Liver (tissue), 9 donors: Measurements from ENCODE around the gene OGFOD3. TPM values are rescaled to one million over a fixed set of nuclear protein-coding genes. Genes with fewer than 3 reads are reported as not detected.

Experiments used
- DNase-seq: peaks from one replicate; pipeline ENCODE4 v3.0.0-alpha.2; 2017; ENCODE audit warnings: low spot score
- H3K27ac ChIP-seq, 2 donors: one replicate each; pipeline ENCODE4 v1.7.0; 2013; ENCODE audit warnings: inconsistent platforms in 2 of 2, low read length in 2 of 2, control low read depth in 1 of 2, low read depth in 1 of 2, mild to moderate bottlenecking in 1 of 2
- H3K27me3 ChIP-seq, 4 donors: one replicate each; pipeline versions ENCODE4 v1.6.1 to v1.7.0; 2013; ENCODE audit warnings: low read length in 3 of 4, inconsistent platforms in 1 of 4, mild to moderate bottlenecking in 1 of 4, moderate library complexity in 1 of 4; ENCODE audit not compliant: control insufficient read depth in 4 of 4, insufficient read depth in 4 of 4
- H3K36me3 ChIP-seq, 4 donors: one replicate each; pipeline versions ENCODE4 v1.6.1 to v1.7.0; 2013; ENCODE audit warnings: low read length in 3 of 4, mild to moderate bottlenecking in 3 of 4, low read depth in 1 of 4, moderate library complexity in 1 of 4; ENCODE audit not compliant: control insufficient read depth in 4 of 4, insufficient read depth in 3 of 4
- H3K4me1 ChIP-seq, 4 donors: one replicate each; pipeline versions ENCODE4 v1.6.1 to v1.7.0; 2013; ENCODE audit warnings: low read length in 3 of 4, mild to moderate bottlenecking in 3 of 4, moderate library complexity in 1 of 4; ENCODE audit not compliant: control insufficient read depth in 4 of 4, insufficient read depth in 4 of 4
- H3K4me3 ChIP-seq, 3 donors: one replicate each; pipeline versions ENCODE4 v1.6.1 to v1.7.0; 2013; ENCODE audit warnings: low read length in 3 of 3, control low read depth in 1 of 3, low read depth in 1 of 3, mild to moderate bottlenecking in 1 of 3
- H3K9ac ChIP-seq, 2 donors: one replicate each; pipeline ENCODE4 v1.7.0; 2013; ENCODE audit warnings: low read length in 2 of 2, mild to moderate bottlenecking in 2 of 2, moderate library complexity in 2 of 2, control low read depth in 1 of 2, low read depth in 1 of 2
- H3K9me3 ChIP-seq, 4 donors: one replicate each; pipeline versions ENCODE4 v1.6.1 to v1.7.0; 2013; ENCODE audit warnings: low read length in 3 of 4; ENCODE audit not compliant: control insufficient read depth in 4 of 4
- CTCF ChIP-seq: fragments of 150-350 bp; IDR thresholded peaks from 2 replicates; pipeline ENCODE4 v1.5.1; 2017; ENCODE audit warnings: improper control_type of control experiment, low read depth, low read length; ENCODE audit not compliant: missing input control
- EGR1 ChIP-seq, 2 donors: IDR thresholded peaks; 2 replicates each; pipeline ENCODE4 v1.6.1; 2016 to 2018; ENCODE audit warnings: antibody characterized with exemption in 2 of 2, low read depth in 2 of 2
- FOXA1 ChIP-seq: IDR thresholded peaks from 2 replicates; pipeline ENCODE4 v1.6.1; 2016; ENCODE audit warnings: antibody characterized with exemption
- GABPA ChIP-seq, 2 donors: IDR thresholded peaks in 1 of 2; conservative IDR thresholded peaks in 1 of 2; 2 replicates each; pipeline ENCODE4 v1.6.1; 2016; ENCODE audit warnings: antibody characterized with exemption in 2 of 2, mild to moderate bottlenecking in 1 of 2, moderate library complexity in 1 of 2
- HNF4A ChIP-seq, 2 donors: conservative IDR thresholded peaks; 2 replicates each; pipeline ENCODE4 v1.6.1; 2016; ENCODE audit warnings: antibody characterized with exemption in 2 of 2, mild to moderate bottlenecking in 2 of 2
- HNF4G ChIP-seq: IDR thresholded peaks from 2 replicates; pipeline ENCODE4 v1.6.1; 2016; ENCODE audit warnings: antibody characterized with exemption
- JUND ChIP-seq, 2 donors: IDR thresholded peaks; 2 replicates each; pipeline ENCODE4 v1.6.1; 2016; ENCODE audit warnings: antibody characterized with exemption in 2 of 2
- MAX ChIP-seq: IDR thresholded peaks from 2 replicates; pipeline ENCODE4 v1.6.1; 2016; ENCODE audit warnings: antibody characterized with exemption
- NR2F2 ChIP-seq: IDR thresholded peaks from 2 replicates; pipeline ENCODE4 v1.6.1; 2016; ENCODE audit warnings: antibody characterized with exemption
- RAD21 ChIP-seq, 2 donors: IDR thresholded peaks; 2 replicates each; pipeline ENCODE4 v1.6.1; 2016; ENCODE audit warnings: antibody characterized with exemption in 2 of 2, mild to moderate bottlenecking in 2 of 2
- RXRA ChIP-seq, 2 donors: IDR thresholded peaks; 2 replicates each; pipeline ENCODE4 v1.6.1; 2017 to 2018; ENCODE audit warnings: antibody characterized with exemption in 2 of 2, mild to moderate bottlenecking in 1 of 2
- TAF1 ChIP-seq: conservative IDR thresholded peaks from 2 replicates; pipeline ENCODE4 v1.6.1; 2016; ENCODE audit warnings: antibody characterized with exemption, mild to moderate bottlenecking
- YY1 ChIP-seq: IDR thresholded peaks from 2 replicates; pipeline ENCODE4 v1.6.1; 2016; ENCODE audit warnings: antibody characterized with exemption, mild to moderate bottlenecking
- WGBS: extraction: QIAGEN DNeasy Blood & Tissue Kit; methylation state at CpG from one replicate; pipeline ENCODE4 v1.1.7; 2013; 5-methylcytosine and 5-hydroxymethylcytosine counted together
- polyA plus RNA-seq, 2 donors: library from polyadenylated mRNA; stranded (reverse) in 1 of 2; unstranded in 1 of 2; fragments of 200-250 nt in 1 of 2; fragments of >200 nt in 1 of 2; fragmentation: Nextera tagmentation in 1 of 2; extraction: Ambion mirVana in 1 of 2; gene quantifications; one replicate each; pipeline versions ENCODE4 v1.2.1 to v1.2.3, GENCODE V29; 2013 to 2015
- total RNA-seq, 2 donors: library from RNA; depleted of rRNA; stranded (reverse); fragments of >200 nt; gene quantifications; one replicate each; pipeline ENCODE4 v1.2.3, GENCODE V29; 2014
- TF ChIP-seq, protein P1 (sequence below): IDR thresholded peaks from 2 replicates; pipeline ENCODE4 v1.6.1; 2016; ENCODE audit warnings: antibody characterized with exemption
- TF ChIP-seq, protein P2 (sequence below): IDR thresholded peaks from 2 replicates; pipeline ENCODE4 v1.6.1; 2016; ENCODE audit warnings: antibody characterized with exemption
- donor health status: healthy.
- donor health status: healthy.
- donor health status: healthy.
- donor health status: healthy.
- donor health status: healthy.

Gene OGFOD3
- total and polyA plus RNA-seq, 4 donors = 15.0 to 23.2 (median 18.5) TPM

DNA sequence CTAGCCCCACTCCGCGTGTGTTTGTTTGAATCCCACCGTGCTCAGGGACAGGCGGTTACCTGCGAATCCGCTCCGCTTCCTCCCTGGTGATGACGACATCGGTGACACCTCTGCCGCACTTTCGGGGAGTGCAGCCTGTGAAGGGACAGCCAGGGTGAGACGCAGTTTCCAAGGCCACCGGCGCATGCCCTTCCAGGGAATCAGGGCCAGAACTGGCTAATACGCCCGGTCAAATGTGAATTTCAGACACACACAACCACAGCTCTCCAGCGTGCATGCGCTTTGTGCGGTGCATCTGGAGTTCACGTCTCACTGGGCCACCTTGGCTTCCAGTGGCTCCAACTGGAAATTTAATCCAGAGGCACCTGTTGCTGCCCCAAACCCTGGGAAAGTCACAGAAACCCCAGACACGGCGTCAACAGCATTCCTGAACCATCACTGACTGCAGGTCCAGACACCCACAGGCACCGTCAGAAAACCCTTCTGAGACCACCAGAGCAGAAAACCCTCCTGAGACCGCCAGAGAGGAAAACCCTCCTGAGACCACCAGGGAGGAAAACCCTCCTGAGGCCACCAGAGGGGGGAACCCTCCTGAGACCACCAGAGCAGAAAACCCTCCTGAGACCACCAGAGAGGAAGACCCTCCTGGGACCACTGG, 6.9 kb downstream of the OGFOD3 start:
- Histone ChIP-seq H3K36me3 (peaks cover 0 to 2% (median 0%) of the 10 kb centered on the region in 4 donors), H3K4me3 (no peak overlapping the region), H3K9ac (no peak overlapping the region), H3K4me1 (peaks cover 2 to 18% (median 12%) of the 10 kb centered on the region in 4 donors), H3K27me3 (no peaks in the 10 kb centered on the region), H3K9me3 (no peaks in the 10 kb centered on the region), H3K27ac (no peak overlapping the region)
- 96% methylated on average over 24 of the region's 24 CpGs for WGBS
- no peak for TF ChIP-seq TAF1
- TF ChIP-seq FOXA1 = no peak
- no peak for DNase-seq

DNA sequence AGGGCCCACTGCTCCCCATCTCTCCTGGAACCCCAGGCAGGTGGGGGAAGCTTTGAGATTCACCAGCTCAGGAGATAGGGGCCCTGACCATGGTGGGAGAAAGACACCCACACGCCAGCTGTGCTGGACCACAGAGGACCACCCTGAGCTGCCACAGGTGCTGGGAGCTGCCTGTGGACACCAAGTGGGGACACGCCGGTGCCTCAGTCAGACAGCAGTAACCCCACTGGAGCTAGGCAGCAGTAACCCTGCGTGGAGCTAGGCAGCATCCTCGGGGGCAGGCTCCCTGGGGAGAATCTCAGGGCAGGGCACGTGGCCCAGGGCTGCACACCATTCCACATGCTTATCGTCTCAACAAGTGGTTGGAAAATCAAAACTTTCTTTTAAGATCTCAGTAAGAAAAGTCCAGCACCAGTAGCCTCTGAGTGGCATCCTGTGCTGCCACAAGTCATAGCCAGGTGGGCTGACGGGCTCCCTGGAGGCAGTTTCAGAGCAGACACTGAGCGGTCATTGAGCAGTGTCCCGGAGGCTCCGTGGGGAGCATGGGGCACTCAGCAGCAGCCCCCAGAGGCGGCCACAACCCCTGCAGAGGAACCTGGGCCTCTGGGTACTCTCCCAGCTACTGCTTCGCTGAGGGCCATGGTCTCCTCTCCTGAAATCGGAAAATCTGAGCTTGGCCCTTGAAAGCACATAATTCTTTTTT, 8.2 kb downstream of the OGFOD3 start:
- no peak for TF ChIP-seq EGR1 (IDR thresholded peaks at IDR 0.05; ENCODE audit: low read depth in 2 of 2)
- TF ChIP-seq, protein P1, sequence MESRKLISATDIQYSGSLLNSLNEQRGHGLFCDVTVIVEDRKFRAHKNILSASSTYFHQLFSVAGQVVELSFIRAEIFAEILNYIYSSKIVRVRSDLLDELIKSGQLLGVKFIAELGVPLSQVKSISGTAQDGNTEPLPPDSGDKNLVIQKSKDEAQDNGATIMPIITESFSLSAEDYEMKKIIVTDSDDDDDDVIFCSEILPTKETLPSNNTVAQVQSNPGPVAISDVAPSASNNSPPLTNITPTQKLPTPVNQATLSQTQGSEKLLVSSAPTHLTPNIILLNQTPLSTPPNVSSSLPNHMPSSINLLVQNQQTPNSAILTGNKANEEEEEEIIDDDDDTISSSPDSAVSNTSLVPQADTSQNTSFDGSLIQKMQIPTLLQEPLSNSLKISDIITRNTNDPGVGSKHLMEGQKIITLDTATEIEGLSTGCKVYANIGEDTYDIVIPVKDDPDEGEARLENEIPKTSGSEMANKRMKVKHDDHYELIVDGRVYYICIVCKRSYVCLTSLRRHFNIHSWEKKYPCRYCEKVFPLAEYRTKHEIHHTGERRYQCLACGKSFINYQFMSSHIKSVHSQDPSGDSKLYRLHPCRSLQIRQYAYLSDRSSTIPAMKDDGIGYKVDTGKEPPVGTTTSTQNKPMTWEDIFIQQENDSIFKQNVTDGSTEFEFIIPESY = no peak
- TF ChIP-seq NR2F2 = no peak
- TF ChIP-seq YY1 = no peak
- no peak for TF ChIP-seq FOXA1
- TF ChIP-seq RXRA (IDR thresholded peaks at IDR 0.05) = no peak
- no peak for TF ChIP-seq MAX
- TF ChIP-seq CTCF = no peak
- TF ChIP-seq, protein P2, sequence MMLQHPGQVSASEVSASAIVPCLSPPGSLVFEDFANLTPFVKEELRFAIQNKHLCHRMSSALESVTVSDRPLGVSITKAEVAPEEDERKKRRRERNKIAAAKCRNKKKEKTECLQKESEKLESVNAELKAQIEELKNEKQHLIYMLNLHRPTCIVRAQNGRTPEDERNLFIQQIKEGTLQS = no peak
- TF ChIP-seq TAF1 = no peak
- no peak for TF ChIP-seq GABPA (IDR thresholded peaks at IDR 0.05 in 1 of 2, conservative IDR thresholded peaks at IDR 0.05 in 1 of 2)
- 96% methylated on average over 14 of the region's 14 CpGs for WGBS
- DNase-seq = no peak

DNA sequence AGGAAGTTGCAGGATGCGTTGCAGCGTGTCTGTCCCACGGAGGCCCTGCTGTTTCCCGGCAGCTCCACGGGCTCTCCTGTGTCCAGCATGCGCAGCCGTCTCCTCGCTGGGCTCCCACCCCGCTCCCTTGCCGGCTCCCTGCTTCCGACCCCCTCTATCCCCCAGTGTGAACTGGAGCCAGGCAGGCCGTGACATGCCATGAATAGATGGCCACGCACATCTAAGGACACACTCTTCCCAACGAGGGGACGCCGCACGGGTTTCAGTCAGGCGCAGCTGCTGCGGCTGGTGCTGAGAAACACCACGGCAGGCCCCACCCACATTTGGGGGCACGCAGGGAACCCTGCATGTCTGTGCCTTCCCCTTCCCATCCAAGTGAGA, 9.5 kb downstream of the OGFOD3 start:
- no peaks in the 10 kb centered on the region for H3K27me3 ChIP-seq
- 97% methylated on average over 21 of the region's 21 CpGs for WGBS

More for the DNA sequence above, 8.2 kb downstream of the OGFOD3 start:
- H3K4me3 ChIP-seq = no peak overlapping the region
- H3K4me1 ChIP-seq = peaks cover 2 to 18% (median 12%) of the 10 kb centered on the region in 4 donors
- peaks cover 0 to 7% (median 0%) of the 10 kb centered on the region in 4 donors for H3K36me3 ChIP-seq
- no peaks in the 10 kb centered on the region for H3K27me3 ChIP-seq
- H3K9me3 ChIP-seq = no peaks in the 10 kb centered on the region
- H3K27ac ChIP-seq = no peak overlapping the region
- H3K9ac ChIP-seq = no peak overlapping the region

More for the DNA sequence above, 9.5 kb downstream of the OGFOD3 start:
- Histone ChIP-seq H3K36me3 (peaks cover 0 to 12% (median under 1%) of the 10 kb centered on the region in 4 donors), H3K9me3 (no peaks in the 10 kb centered on the region), H3K4me1 (peaks cover 2 to 15% (median 11%) of the 10 kb centered on the region in 4 donors), H3K9ac (no peak overlapping the region), H3K4me3 (no peak overlapping the region), H3K27ac (no peak overlapping the region)
- TF ChIP-seq JUND (IDR thresholded peaks at IDR 0.05) (no peak), NR2F2 (no peak), HNF4G (no peak), EGR1 (IDR thresholded peaks at IDR 0.05; ENCODE audit: low read depth in 2 of 2) (no peak), TAF1 (no peak), CTCF (no peak), RAD21 (IDR thresholded peaks at IDR 0.05) (no peak), HNF4A (conservative IDR thresholded peaks at IDR 0.05) (no peak), RXRA (IDR thresholded peaks at IDR 0.05) (no peak)
- TF ChIP-seq, protein P1 = no peak
- DNase-seq = no peak
